B cell (primary cell): ENCODE data around the gene NKX1-2. TPM values are rescaled to one million over a fixed set of nuclear protein-coding genes. Genes with fewer than 3 reads are reported as not detected.

ENCODE experiments used
- ATAC-seq: fragments of 200-7000 bp; cut with Tn5 transposase; one replicate; pipeline ENCODE4 v1.10.0; 2021; ENCODE audit warnings: low read depth, mild to moderate bottlenecking, moderate number of reproducible peaks, moderate library complexity
- CTCF ChIA-PET: fragments of 350-600 bp; sonication (Branson Sonifier 250); formaldehyde crosslinking; loops from one replicate; lab custom pipeline; 2021; ENCODE audit warnings: antibody characterized with exemption, inconsistent platforms; lab: Charles Lee
- POLR2A ChIA-PET: fragments of 350-600 bp; sonication (Branson Sonifier 250); formaldehyde crosslinking; loops from one replicate; lab custom pipeline; 2021; ENCODE audit warnings: antibody characterized with exemption; lab: Charles Lee
- DNase-seq: peaks from one replicate; pipeline ENCODE4 v3.0.0; 2013
- H2AFZ ChIP-seq: 2 replicates; pipeline ENCODE4 v1.6.1; 2012; ENCODE audit warnings: mild to moderate bottlenecking, low read depth, low read length; ENCODE audit not compliant: insufficient read depth, poor library complexity, severe bottlenecking
- H3K27ac ChIP-seq, 2 donors: 1 replicate in 1 of 2; 2 replicates in 1 of 2; pipeline ENCODE4 v1.5.1; 2012 to 2013; ENCODE audit warnings: low read length in 2 of 2, mild to moderate bottlenecking in 2 of 2, moderate library complexity in 1 of 2
- H3K27me3 ChIP-seq, 4 experiments: fragments of 200-600 bp in 1 of 4; sonication (generic) in 1 of 4; replicated peaks in 1 of 4; 1 replicate in 2 of 4; 2 replicates in 2 of 4; pipeline versions ENCODE4 v1.6.1 to v1.7.0; 2013 to 2016; ENCODE audit warnings: low read length in 3 of 4, mild to moderate bottlenecking in 2 of 4, mixed read lengths in 1 of 4, moderate library complexity in 1 of 4; ENCODE audit not compliant: insufficient read depth in 4 of 4, control insufficient read depth in 3 of 4; ENCODE audit errors: control extremely low read depth in 1 of 4
- H3K36me3 ChIP-seq, 2 experiments: replicated peaks in 1 of 2; 1 replicate in 1 of 2; 2 replicates in 1 of 2; pipeline versions ENCODE4 v1.6.1 to v1.7.1; 2013; ENCODE audit warnings: low read length in 1 of 2; ENCODE audit not compliant: insufficient read depth in 2 of 2, control insufficient read depth in 1 of 2; ENCODE audit errors: control extremely low read depth in 1 of 2, extremely low read depth in 1 of 2
- H3K4me1 ChIP-seq, 2 donors: fragments of 200-600 bp in 1 of 2; sonication (generic) in 1 of 2; 1 replicate in 1 of 2; 2 replicates in 1 of 2; pipeline versions ENCODE4 v1.5.1 to v1.6.1; 2013 to 2017; ENCODE audit warnings: low read length in 2 of 2; ENCODE audit not compliant: control insufficient read depth in 2 of 2, insufficient read depth in 2 of 2
- H3K4me2 ChIP-seq: replicated peaks from 2 replicates; pipeline ENCODE3; 2012; ENCODE audit warnings: mild to moderate bottlenecking, low read depth, low read length; ENCODE audit not compliant: poor library complexity, severe bottlenecking
- H3K4me3 ChIP-seq, 5 experiments: fragments of 200-600 bp in 1 of 5; sonication (generic) in 1 of 5; 1 replicate in 3 of 5; 2 replicates in 2 of 5; pipeline versions ENCODE4 v1.5.1 to v1.7.0; 2011 to 2016; ENCODE audit warnings: low read length in 4 of 5, mild to moderate bottlenecking in 4 of 5, low read depth in 2 of 5, control low read depth in 1 of 5, moderate library complexity in 1 of 5; ENCODE audit not compliant: insufficient read depth in 1 of 5; ENCODE audit errors: control extremely low read depth in 1 of 5, extremely low read depth in 1 of 5
- H3K79me2 ChIP-seq: fragments of 200-600 bp; sonication (generic); one replicate; pipeline ENCODE4 v1.6.0; 2016; ENCODE audit warnings: low read length; ENCODE audit not compliant: control insufficient read depth, insufficient read depth
- H3K9ac ChIP-seq: fragments of 200-600 bp; sonication (generic); 2 replicates; pipeline ENCODE4 v1.6.1; 2017; ENCODE audit warnings: mild to moderate bottlenecking, low read length, moderate library complexity
- H3K9me3 ChIP-seq, 3 donors: one replicate each; pipeline versions ENCODE4 v1.6.1 to v1.7.1; 2013; ENCODE audit warnings: low read length in 2 of 3; ENCODE audit not compliant: control insufficient read depth in 2 of 3, insufficient read depth in 1 of 3; ENCODE audit errors: control extremely low read depth in 1 of 3
- H4K20me1 ChIP-seq: 2 replicates; pipeline ENCODE4 v1.6.0; 2012; ENCODE audit warnings: mild to moderate bottlenecking, low read length; ENCODE audit not compliant: insufficient read depth, control insufficient read depth, poor library complexity, severe bottlenecking
- H3K27ac Mint-ChIP-seq: one replicate; pipeline ENCODE4 v1.8.0; 2021; ENCODE audit warnings: mixed read lengths
- H3K27me3 Mint-ChIP-seq: one replicate; pipeline ENCODE4 v1.8.0; 2021; ENCODE audit warnings: mixed read lengths
- H3K4me1 Mint-ChIP-seq: one replicate; pipeline ENCODE4 v1.8.0; 2021; ENCODE audit warnings: mixed read lengths
- H3K4me3 Mint-ChIP-seq: one replicate; pipeline ENCODE4 v1.8.0; 2021; ENCODE audit warnings: mixed read lengths
- H3K9me3 Mint-ChIP-seq: one replicate; pipeline ENCODE4 v1.8.0; 2022; ENCODE audit warnings: mixed read lengths; ENCODE audit not compliant: insufficient read depth
- EZH2 ChIP-seq: IDR thresholded peaks from 2 replicates; pipeline ENCODE4 v1.6.1; 2012; ENCODE audit warnings: borderline replicate concordance, low read depth, mild to moderate bottlenecking, moderate library complexity, low read length; ENCODE audit not compliant: insufficient read depth, poor library complexity, severe bottlenecking
- WGBS: methylation state at CpG from one replicate; pipeline ENCODE4 v1.1.5; 2013; ENCODE audit warnings: missing lambda C conversion rate; ENCODE audit not compliant: insufficient coverage; 5-methylcytosine and 5-hydroxymethylcytosine counted together
- intact Hi-C: fragments of 100-400 bp; cut with micrococcal nuclease; formaldehyde crosslinking; loops from one replicate; pipeline ENCODE4 v1.10.0; 2022
- polyA plus RNA-seq: library from polyadenylated mRNA; depleted of rRNA; stranded (reverse); fragments of >200 nt; gene quantifications from 2 replicates; pipeline ENCODE4 v1.2.3, GENCODE V29; 2012
- total RNA-seq, 2 donors: library from RNA; stranded (reverse); fragments of 120-200 nt in 1 of 2; gene quantifications; 1 replicate in 1 of 2; 2 replicates in 1 of 2; pipeline versions ENCODE4 v1.2.3 to v1.2.4, GENCODE V29; 2013 to 2022
- TF ChIP-seq, protein P1 (sequence below): fragments of 200-600 bp; IDR thresholded peaks from one replicate; pipeline ENCODE4 v1.8.0; 2022; ENCODE audit warnings: antibody characterized with exemption, mild to moderate bottlenecking

NKX1-2 gene
- total and polyA plus RNA-seq, 2 donors (not counting 1 experiment from before 2014, with no cell fraction given), result not detected

DNA sequence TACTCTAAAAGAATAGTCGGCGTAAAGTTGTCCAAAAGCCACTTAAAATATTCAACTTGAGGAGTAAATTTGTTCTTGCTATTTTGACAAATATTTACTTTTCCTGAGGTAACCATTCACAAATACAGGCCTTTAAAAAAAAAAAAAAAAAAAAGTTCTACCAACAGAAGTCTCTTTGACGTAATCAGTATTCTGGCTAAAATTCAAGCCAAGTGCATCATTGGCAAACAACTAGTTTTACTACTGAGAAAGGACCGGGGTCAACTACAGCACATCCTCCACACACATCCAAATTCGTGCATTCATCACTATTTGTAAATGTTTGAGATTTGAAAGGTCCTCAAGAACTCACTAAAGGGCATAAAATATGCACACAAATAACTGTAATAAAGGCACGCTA is 33.1 kb downstream of the NKX1-2 start:
- H3K4me2 ChIP-seq, result no peak overlapping the region
- intact Hi-C loops, result loop anchor here (10.0 kb wide), 1 partner anchor 118 kb away; no protein-coding TSS in a partner anchor
- no peak overlapping the region for H3K9ac ChIP-seq

DNA sequence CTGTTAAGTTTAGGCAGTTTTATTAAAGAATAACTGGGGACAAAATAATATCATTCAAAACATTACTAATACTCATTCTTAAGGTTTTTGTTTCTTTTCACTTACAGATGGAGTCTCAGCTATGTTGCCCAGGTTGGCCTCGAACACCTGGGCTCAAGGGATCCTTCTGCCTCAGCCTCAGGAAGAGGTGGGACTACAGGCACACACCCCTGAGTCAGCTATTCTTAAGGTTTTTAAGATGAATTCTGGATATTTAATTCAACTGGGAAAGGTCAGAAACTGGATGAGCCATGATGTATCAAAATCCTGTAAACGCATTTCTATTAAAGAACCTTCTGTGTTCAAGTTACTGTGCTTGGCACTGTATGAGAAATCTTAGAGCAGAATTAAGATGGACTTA is 34.6 kb downstream of the NKX1-2 start:
- Histone ChIP-seq H3K4me3 (no peak overlapping the region), H3K9me3 (no peaks in the 10 kb centered on the region), H3K4me1 (peaks cover 10 to 13% of the 10 kb centered on the region in 2 donors), H2AFZ (no peak overlapping the region), H3K79me2 (peaks cover 20% of the 10 kb centered on the region), H4K20me1 (no peaks in the 10 kb centered on the region), H3K9ac (no peak overlapping the region), H3K36me3 (no peaks in the 10 kb centered on the region), H3K27ac (no peak overlapping the region), H3K4me2 (no peak overlapping the region), H3K27me3 (peaks cover 0 to 5% (median 2%) of the 10 kb centered on the region in 4 experiments)
- ChIA-PET POLR2A (interaction anchor here (0.7 kb wide), 1 partner anchor 379 kb away, joined by 3 read pairs; no protein-coding TSS in a partner anchor), CTCF (interaction anchor here (2.6 kb wide), 1 partner anchor 11 kb away, joined by 8 read pairs; no protein-coding TSS in a partner anchor)
- DNase-seq, result no peak
- no peaks in the 10 kb centered on the region for H3K9me3 Mint-ChIP-seq
- TF ChIP-seq, protein P1, sequence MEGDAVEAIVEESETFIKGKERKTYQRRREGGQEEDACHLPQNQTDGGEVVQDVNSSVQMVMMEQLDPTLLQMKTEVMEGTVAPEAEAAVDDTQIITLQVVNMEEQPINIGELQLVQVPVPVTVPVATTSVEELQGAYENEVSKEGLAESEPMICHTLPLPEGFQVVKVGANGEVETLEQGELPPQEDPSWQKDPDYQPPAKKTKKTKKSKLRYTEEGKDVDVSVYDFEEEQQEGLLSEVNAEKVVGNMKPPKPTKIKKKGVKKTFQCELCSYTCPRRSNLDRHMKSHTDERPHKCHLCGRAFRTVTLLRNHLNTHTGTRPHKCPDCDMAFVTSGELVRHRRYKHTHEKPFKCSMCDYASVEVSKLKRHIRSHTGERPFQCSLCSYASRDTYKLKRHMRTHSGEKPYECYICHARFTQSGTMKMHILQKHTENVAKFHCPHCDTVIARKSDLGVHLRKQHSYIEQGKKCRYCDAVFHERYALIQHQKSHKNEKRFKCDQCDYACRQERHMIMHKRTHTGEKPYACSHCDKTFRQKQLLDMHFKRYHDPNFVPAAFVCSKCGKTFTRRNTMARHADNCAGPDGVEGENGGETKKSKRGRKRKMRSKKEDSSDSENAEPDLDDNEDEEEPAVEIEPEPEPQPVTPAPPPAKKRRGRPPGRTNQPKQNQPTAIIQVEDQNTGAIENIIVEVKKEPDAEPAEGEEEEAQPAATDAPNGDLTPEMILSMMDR, result no peak
- TF ChIP-seq EZH2, result no peak
- H3K4me3 Mint-ChIP-seq, result no peak overlapping the region
- H3K4me1 Mint-ChIP-seq, result peaks cover 16% of the 10 kb centered on the region
- ATAC-seq, result no peak
- peaks cover 3% of the 10 kb centered on the region for H3K27me3 Mint-ChIP-seq
- intact Hi-C loops, result loop anchor here (10.0 kb wide), 1 partner anchor 120 kb away; no protein-coding TSS in a partner anchor
- WGBS, result 89% methylated on average over 1 of the region's 2 CpGs
- no peak overlapping the region for H3K27ac Mint-ChIP-seq

More for the DNA sequence above, 33.1 kb downstream of the NKX1-2 start:
- Histone ChIP-seq H3K9me3 (no peaks in the 10 kb centered on the region), H3K79me2 (peaks cover 20% of the 10 kb centered on the region), H3K4me3 (no peak overlapping the region), H3K4me1 (peaks cover 10 to 13% of the 10 kb centered on the region in 2 donors), H2AFZ (no peak overlapping the region), H3K27me3 (peaks cover 0 to 11% (median 5%) of the 10 kb centered on the region in 4 experiments), H3K36me3 (no peaks in the 10 kb centered on the region), H4K20me1 (no peaks in the 10 kb centered on the region), H3K27ac (no peak overlapping the region)
- POLR2A ChIA-PET, result interaction anchor here (0.6 to 0.7 kb wide), 2 partner anchors 15 to 366 kb away, joined by 15 to 18 read pairs; no protein-coding TSS in a partner anchor
- Mint-ChIP-seq H3K9me3 (no peaks in the 10 kb centered on the region), H3K4me1 (peaks cover 16% of the 10 kb centered on the region), H3K4me3 (peak overlapping the region; percentile 29), H3K27ac (no peak overlapping the region), H3K27me3 (peaks cover 3% of the 10 kb centered on the region)
- ATAC-seq (no peak), DNase-seq (no peak)
- TF ChIP-seq, protein P1, result no peak
- no peak for TF ChIP-seq EZH2
- WGBS, result no CpG with 5 or more reads among the region's 6 CpGs
- CTCF ChIA-PET, result interaction anchor here (0.7 to 3.0 kb wide), 4 partner anchors 13 to 422 kb away, joined by 3 to 8 read pairs (median 6); no protein-coding TSS in a partner anchor
